ENCODE results near the gene CSMD2. TPM values are rescaled to one million over a fixed set of nuclear protein-coding genes. Genes with fewer than 3 reads are reported as not detected.

The CSMD2 gene
- total and polyA plus RNA-seq, 12 donors = 0.35 to 5.1 (median 1.5) TPM

GRCh38 chr1:34128186-34128889 lies 36.7 kb downstream of the CSMD2 start:
- 86 to 90% (median 89%) methylated on average over 8 to 13 of the region's 13 CpGs for WGBS, 4 donors
- DNase-seq = no peak
- Histone ChIP-seq H3K4me1 (replicated peaks in 1 of 2) (no peaks in the 10 kb centered on the region), H3K4me3 (no peak overlapping the region), H3K9me3 (replicated peaks in 1 of 3) (no peaks in the 10 kb centered on the region), H3K36me3 (replicated peaks in 1 of 2) (no peaks in the 10 kb centered on the region), H3K27ac (no peak overlapping the region), H3K27me3 (no peaks in the 10 kb centered on the region)
- TF ChIP-seq POLR2A (IDR thresholded peaks at IDR 0.05) (no peak), CTCF (IDR thresholded peaks at IDR 0.05) (no peak)
- intact Hi-C loops (cut with DNase I) = no loop called here

- no peaks in the 10 kb centered on the region for H3K27me3 ChIP-seq
- no peaks in the 10 kb centered on the region for H3K4me1 ChIP-seq (replicated peaks in 1 of 2)
- 80 to 85% (median 84%) methylated on average over 15 of the region's 15 CpGs for WGBS, 4 donors
- H3K4me3 ChIP-seq = no peak overlapping the region
- no peak overlapping the region for H3K27ac ChIP-seq
- intact Hi-C loops (cut with DNase I) = no loop called here
- no peak for DNase-seq
- H3K36me3 ChIP-seq (replicated peaks in 1 of 2) = no peaks in the 10 kb centered on the region
- no peak for TF ChIP-seq POLR2A (IDR thresholded peaks at IDR 0.05)
- H3K9me3 ChIP-seq (replicated peaks in 1 of 3) = no peaks in the 10 kb centered on the region
These were observed 37.7 kb downstream of the CSMD2 start for GRCh38 chr1:34127006-34128000.

- TF ChIP-seq CTCF (IDR thresholded peaks at IDR 0.05) = no peak
- Histone ChIP-seq H3K36me3 (replicated peaks in 1 of 2) (no peaks in the 10 kb centered on the region), H3K27ac (no peak overlapping the region), H3K4me3 (no peak overlapping the region), H3K27me3 (no peaks in the 10 kb centered on the region), H3K4me1 (replicated peaks in 1 of 2) (no peaks in the 10 kb centered on the region), H3K9me3 (replicated peaks in 1 of 3) (no peaks in the 10 kb centered on the region)
- intact Hi-C loops (cut with DNase I) = no loop called here
- DNase-seq = no peak
- 75 to 78% (median 77%) methylated on average over 6 of the region's 6 CpGs for WGBS, 4 donors
These were observed 38.5 kb downstream of the CSMD2 start for GRCh38 chr1:34126486-34126885.

GRCh38 chr1:34125721-34126380 lies 39.2 kb downstream of the CSMD2 start:
- H3K36me3 ChIP-seq (replicated peaks in 1 of 2) = no peaks in the 10 kb centered on the region
- DNase-seq = no peak
- H3K4me3 ChIP-seq = no peak overlapping the region
- H3K9me3 ChIP-seq (replicated peaks in 1 of 3) = no peaks in the 10 kb centered on the region
- WGBS, 4 donors = 79 to 89% (median 82%) methylated on average over 5 of the region's 5 CpGs
- TF ChIP-seq POLR2A (IDR thresholded peaks at IDR 0.05) (no peak), CTCF (IDR thresholded peaks at IDR 0.05) (no peak)
- no peak overlapping the region for H3K27ac ChIP-seq
- H3K4me1 ChIP-seq (replicated peaks in 1 of 2) = no peaks in the 10 kb centered on the region
- intact Hi-C loops (cut with DNase I) = no loop called here
- no peaks in the 10 kb centered on the region for H3K27me3 ChIP-seq
